Dedifferentiated amniotic fluid mesenchymal stem cell (primary cell): ENCODE results near the gene MBNL3.
"Not testable (repeated sequence)": the region's sequence is repeated elsewhere in the genome, so short reads cannot be mapped to it uniquely, and the experiment has no call there.

Experiments
- DNase-seq: peaks from one replicate; pipeline ENCODE4 v3.0.0-alpha.2; 2016; ENCODE audit errors: extremely low spot score

The MBNL3 gene

GRCh38 chrX:132375941-132376340 lies 112.9 kb downstream of the MBNL3 start:
- no peak for DNase-seq

- no peak for DNase-seq
Measured at GRCh38 chrX:132373610-132374009, 115.2 kb downstream of the MBNL3 start.

- no peak for DNase-seq
Measured at GRCh38 chrX:132369617-132370326, 119.1 kb downstream of the MBNL3 start.

- no peak for DNase-seq
Measured at GRCh38 chrX:132367984-132368383, 120.9 kb downstream of the MBNL3 start.

- DNase-seq = no peak
Measured at GRCh38 chrX:132367314-132367713, 121.5 kb downstream of the MBNL3 start.

- DNase-seq = no peak
Measured at GRCh38 chrX:132365490-132365889, 123.3 kb downstream of the MBNL3 start.

- no peak for DNase-seq
Measured at GRCh38 chrX:132364313-132364712, 124.5 kb downstream of the MBNL3 start.

GRCh38 chrX:132353430-132353829 lies 135.4 kb downstream of the MBNL3 start:
- DNase-seq = no peak

- DNase-seq = no peak
Measured at GRCh38 chrX:132336172-132336571, 152.7 kb downstream of the MBNL3 start.

- DNase-seq = no peak
Measured at GRCh38 chrX:132333351-132333750, 155.5 kb downstream of the MBNL3 start.

GRCh38 chrX:132331532-132331931 lies 157.3 kb downstream of the MBNL3 start:
- no peak for DNase-seq

GRCh38 chrX:132331000-132331399 lies 157.8 kb downstream of the MBNL3 start:
- DNase-seq = no peak

- no peak for DNase-seq
Measured at GRCh38 chrX:132330156-132330729, 158.6 kb downstream of the MBNL3 start.

GRCh38 chrX:132326960-132327359 lies 161.9 kb downstream of the MBNL3 start:
- DNase-seq = not testable (repeated sequence)
